WI38 (cell line): Measurements from ENCODE around the gene CTNNA2.

Source experiments
- H3K4me3 ChIP-seq: 2 replicates; pipeline ENCODE4 v1.5.1; 2011; ENCODE audit warnings: low read depth, mild to moderate bottlenecking, control low read depth, low read length
- TF ChIP-seq, protein P1 (sequence below): IDR thresholded peaks from 2 replicates; pipeline ENCODE4 v1.5.1; 2012; ENCODE audit warnings: low read depth, mild to moderate bottlenecking, control low read depth, low read length

CTNNA2 gene

DNA sequence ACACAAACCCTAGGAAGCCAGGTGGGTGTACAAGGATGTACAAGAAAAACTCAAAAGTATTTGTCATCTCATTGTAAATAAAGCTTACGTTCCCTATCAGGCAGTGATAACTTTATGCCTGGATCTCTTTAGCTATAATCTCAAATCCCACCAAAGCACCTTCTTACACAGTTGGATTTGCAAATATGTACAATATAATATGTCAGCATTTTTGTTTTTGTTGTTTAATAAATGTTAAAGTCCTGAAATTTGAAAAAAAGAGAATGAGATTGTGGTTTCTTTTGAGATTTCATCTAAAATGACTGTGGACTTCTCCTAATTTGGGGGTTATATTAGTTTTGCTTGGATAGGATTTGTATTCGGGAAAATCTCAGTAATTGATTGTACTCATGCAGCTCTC lies 709.8 kb downstream of the CTNNA2 start:
- TF ChIP-seq, protein P1, sequence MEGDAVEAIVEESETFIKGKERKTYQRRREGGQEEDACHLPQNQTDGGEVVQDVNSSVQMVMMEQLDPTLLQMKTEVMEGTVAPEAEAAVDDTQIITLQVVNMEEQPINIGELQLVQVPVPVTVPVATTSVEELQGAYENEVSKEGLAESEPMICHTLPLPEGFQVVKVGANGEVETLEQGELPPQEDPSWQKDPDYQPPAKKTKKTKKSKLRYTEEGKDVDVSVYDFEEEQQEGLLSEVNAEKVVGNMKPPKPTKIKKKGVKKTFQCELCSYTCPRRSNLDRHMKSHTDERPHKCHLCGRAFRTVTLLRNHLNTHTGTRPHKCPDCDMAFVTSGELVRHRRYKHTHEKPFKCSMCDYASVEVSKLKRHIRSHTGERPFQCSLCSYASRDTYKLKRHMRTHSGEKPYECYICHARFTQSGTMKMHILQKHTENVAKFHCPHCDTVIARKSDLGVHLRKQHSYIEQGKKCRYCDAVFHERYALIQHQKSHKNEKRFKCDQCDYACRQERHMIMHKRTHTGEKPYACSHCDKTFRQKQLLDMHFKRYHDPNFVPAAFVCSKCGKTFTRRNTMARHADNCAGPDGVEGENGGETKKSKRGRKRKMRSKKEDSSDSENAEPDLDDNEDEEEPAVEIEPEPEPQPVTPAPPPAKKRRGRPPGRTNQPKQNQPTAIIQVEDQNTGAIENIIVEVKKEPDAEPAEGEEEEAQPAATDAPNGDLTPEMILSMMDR: no peak
- H3K4me3 ChIP-seq: no peak overlapping the region

DNA sequence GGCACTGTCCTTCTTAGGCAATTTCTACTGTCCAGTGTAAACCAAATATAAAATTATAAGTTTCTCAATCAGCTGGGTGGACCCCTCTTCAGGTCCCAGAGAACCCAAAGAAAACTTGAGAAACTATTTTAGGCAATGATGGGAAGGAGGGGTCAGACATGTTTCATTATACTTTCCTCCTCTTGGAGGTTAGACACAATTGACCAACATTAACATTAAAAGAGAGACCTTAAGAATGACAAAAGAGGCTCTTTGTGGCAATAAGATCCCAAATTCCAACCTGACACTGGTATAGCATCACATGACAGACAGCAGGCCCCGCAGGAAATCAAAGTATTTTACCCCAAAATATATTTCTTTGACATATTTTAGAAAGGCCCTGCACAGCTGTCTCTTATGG lies 718.6 kb downstream of the CTNNA2 start:
- TF ChIP-seq, protein P1: no peak
- no peak overlapping the region for H3K4me3 ChIP-seq

DNA sequence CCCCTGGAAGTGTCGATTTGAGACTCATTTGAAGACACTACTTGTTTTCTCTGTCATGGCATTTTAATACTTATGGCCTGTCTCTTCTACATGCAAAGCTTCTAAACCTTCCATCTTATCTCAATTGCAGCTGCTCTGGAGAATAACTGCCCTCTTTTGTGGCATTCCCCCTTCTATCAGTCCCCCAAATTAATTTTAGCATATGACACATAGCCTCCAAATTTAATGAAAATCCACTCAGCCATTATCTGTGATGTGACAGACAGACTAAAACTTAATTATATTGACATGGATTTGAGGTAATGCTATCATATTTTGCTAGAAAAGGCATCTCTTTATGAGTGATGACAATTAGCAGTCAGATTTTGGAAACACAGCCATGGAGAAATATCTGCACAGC lies 720.5 kb downstream of the CTNNA2 start:
- H3K4me3 ChIP-seq: no peak overlapping the region
- TF ChIP-seq, protein P1: no peak

DNA sequence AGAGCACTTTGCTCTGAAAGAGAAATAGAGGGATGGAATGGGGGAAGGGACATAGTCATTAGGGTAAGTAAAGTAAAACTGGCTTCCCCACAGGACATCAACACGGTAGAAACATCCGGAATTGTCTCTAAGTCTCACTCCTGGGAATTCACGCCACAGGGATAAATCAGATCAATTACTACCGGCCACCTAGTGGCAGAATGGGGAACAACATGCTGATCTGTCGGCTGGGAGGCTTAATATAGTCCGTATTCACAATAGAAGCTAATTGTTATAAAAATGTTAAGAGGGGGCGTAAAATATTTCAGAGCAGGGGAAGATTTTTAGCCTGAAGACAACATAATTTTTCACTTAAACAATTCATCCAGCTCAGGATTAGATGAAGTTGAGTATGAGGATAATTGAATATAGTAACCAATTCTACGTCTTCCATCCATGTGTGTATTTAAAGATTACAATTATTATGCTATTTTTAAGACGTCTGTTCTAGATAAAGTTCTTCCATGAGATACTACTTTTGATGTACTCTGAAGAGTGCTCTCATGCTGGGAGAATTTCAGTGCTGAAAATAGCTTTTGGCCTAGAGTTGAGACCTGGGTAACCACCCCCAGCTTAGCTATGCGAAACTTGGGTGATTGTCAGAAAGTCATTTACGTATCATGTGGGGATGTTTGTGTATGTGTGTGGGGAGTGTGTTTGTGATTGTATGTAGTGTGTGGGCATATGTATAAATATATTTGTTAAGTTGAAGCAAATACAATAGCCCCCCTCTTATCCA lies 726.0 kb downstream of the CTNNA2 start:
- TF ChIP-seq, protein P1: peak; percentile 77
- no peak overlapping the region for H3K4me3 ChIP-seq

DNA sequence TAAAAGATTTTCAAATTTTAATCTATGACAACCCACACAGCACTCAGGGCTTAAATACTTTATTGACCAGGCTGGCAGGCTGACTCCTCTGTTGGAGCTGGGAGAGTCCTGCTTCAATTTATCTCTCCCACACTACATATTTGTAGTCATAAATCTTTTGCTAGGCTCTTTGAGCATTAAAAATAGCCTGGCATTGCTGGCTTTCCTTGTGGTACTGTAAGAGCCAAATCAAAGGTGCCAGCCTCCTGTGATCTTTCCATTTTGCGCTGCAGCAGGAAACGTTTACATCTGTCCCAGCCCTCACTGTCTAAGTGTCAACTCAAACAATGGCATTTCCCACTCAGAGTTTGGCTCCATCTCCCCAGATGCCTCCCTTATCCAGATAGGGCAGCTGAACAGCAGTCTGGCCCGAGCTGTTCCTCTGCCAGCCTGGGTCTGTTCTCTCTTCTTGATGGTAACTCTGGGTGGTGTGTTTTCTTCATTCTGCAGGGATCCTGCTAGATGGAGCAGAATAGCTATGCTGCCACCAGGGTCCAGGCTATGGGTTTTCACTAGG lies 729.6 kb downstream of the CTNNA2 start:
- TF ChIP-seq, protein P1: no peak
- no peak overlapping the region for H3K4me3 ChIP-seq

DNA sequence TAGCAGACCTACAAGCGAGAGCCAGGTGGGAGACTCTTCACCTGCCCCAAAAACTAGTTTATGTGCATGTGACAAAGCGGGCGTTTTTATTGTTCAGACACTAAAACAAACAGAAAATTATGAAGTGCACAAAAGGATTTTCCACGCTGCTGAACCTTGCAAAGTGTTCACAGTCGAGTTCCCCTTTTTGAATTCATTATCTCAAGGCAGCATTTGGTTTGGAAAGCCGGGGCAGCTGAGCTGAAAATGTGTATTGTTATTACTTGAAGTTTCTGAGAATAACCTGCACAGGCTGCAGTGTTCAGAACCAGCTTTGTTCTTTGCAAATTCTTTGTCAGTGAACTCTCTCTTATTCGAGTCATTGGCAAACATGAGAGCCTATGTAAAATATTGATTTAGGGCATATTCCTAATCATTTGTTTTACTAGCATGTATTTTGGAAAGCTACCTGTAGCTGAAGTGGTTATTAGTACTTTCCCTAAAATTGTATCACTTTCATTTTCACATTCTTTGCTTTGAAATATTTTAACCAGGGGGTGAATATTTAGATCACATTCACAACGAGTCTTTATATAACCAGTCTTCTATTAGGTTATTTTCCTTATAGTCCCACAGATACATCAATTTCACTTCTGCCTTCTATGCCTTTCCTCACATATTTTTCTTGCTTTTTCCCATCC lies 732.2 kb downstream of the CTNNA2 start:
- no peak overlapping the region for H3K4me3 ChIP-seq
- TF ChIP-seq, protein P1: no peak

DNA sequence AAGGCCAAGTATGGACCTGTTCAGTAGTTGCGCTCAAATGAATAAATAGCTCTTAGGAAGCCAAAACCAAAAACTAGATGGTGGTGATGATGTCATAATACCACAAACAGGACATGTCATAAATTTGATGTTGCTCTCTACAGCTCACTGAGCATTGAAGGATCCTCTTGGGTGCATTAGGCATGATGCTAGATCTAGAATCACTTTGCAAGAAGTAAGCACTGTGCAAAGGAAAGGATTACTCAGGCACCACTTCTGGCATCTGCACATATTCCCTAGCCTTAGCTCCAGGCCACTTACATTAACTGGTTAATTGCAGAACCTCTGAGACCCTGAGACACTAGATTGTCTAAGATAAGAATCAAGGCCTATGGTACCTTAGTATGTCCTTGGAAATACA lies 733.7 kb downstream of the CTNNA2 start:
- no peak overlapping the region for H3K4me3 ChIP-seq
- TF ChIP-seq, protein P1: no peak
